Hepatocyte (in vitro differentiated cells): ENCODE results near the gene RHPN2. TPM values are rescaled to one million over a fixed set of nuclear protein-coding genes. Genes with fewer than 3 reads are reported as not detected.
A peak's percentile ranks its signal among the peaks of the same experiment; 100 is the strongest.

ENCODE experiments used
- DNase-seq: peaks from one replicate; pipeline ENCODE4 v3.0.0-alpha.2; 2016; ENCODE audit warnings: low spot score
- H2AFZ ChIP-seq: fragments of 200-600 bp; sonication (generic); 2 replicates; pipeline ENCODE4 v1.6.0; 2016; ENCODE audit warnings: antibody characterized with exemption, mild to moderate bottlenecking
- H3K27ac ChIP-seq: fragments of 200-600 bp; sonication (generic); 2 replicates; pipeline ENCODE4 v1.5.1; 2016; ENCODE audit warnings: mild to moderate bottlenecking
- H3K27me3 ChIP-seq: fragments of 200-600 bp; sonication (generic); 2 replicates; pipeline ENCODE4 v1.6.1; 2016
- H3K36me3 ChIP-seq: fragments of 200-600 bp; sonication (generic); replicated peaks from 2 replicates; pipeline ENCODE4 v1.5.1; 2016; ENCODE audit warnings: low read depth; ENCODE audit not compliant: insufficient read depth
- H3K4me1 ChIP-seq: fragments of 200-600 bp; sonication (generic); 2 replicates; pipeline ENCODE4 v1.5.1; 2016; ENCODE audit warnings: mild to moderate bottlenecking, moderate library complexity; ENCODE audit not compliant: insufficient read depth
- H3K4me2 ChIP-seq: fragments of 200-600 bp; sonication (generic); 2 replicates; pipeline ENCODE4 v1.6.0; 2016
- H3K4me3 ChIP-seq: fragments of 200-600 bp; sonication (generic); 2 replicates; pipeline ENCODE4 v1.5.1; 2016; ENCODE audit warnings: mild to moderate bottlenecking
- H3K79me2 ChIP-seq: fragments of 200-600 bp; sonication (generic); 2 replicates; pipeline ENCODE4 v1.6.0; 2017; ENCODE audit warnings: mild to moderate bottlenecking
- H3K9me2 ChIP-seq: fragments of 200-600 bp; sonication (generic); replicated peaks from 2 replicates; pipeline ENCODE4 v1.6.0; 2017; ENCODE audit warnings: mild to moderate bottlenecking; ENCODE audit not compliant: insufficient read depth
- H3K9me3 ChIP-seq: fragments of 200-600 bp; sonication (generic); 2 replicates; pipeline ENCODE4 v1.5.1; 2016; ENCODE audit warnings: low read depth, mild to moderate bottlenecking
- H4K20me1 ChIP-seq: fragments of 200-600 bp; sonication (generic); 2 replicates; pipeline ENCODE4 v1.6.0; 2016; ENCODE audit warnings: mild to moderate bottlenecking; ENCODE audit not compliant: insufficient read depth, poor library complexity, severe bottlenecking
- CTCF ChIP-seq: fragments of 200-600 bp; sonication (generic); IDR thresholded peaks from 2 replicates; pipeline ENCODE4 v1.5.1; 2016; ENCODE audit warnings: antibody characterized with exemption, mild to moderate bottlenecking; ENCODE audit not compliant: poor library complexity
- EZH2 ChIP-seq: fragments of 200-600 bp; sonication (generic); IDR thresholded peaks from 2 replicates; pipeline ENCODE4 v1.6.1; 2016; ENCODE audit warnings: antibody characterized with exemption, mild to moderate bottlenecking, borderline replicate concordance
- EZH2phosphoT487 ChIP-seq: fragments of 200-600 bp; sonication (generic); IDR thresholded peaks from one replicate; pipeline ENCODE4 v1.6.1; 2018; ENCODE audit warnings: antibody characterized with exemption, mild to moderate bottlenecking, low read depth, moderate library complexity; ENCODE audit not compliant: unreplicated experiment, severe bottlenecking
- WGBS: methylation state at CpG from one replicate; pipeline ENCODE4 v1.1.6; 2016; ENCODE audit warnings: low lambda C conversion rate; ENCODE audit errors: missing lambda C conversion rate; 5-methylcytosine and 5-hydroxymethylcytosine counted together
- polyA plus RNA-seq: library from polyadenylated mRNA; unstranded; fragments of >200 nt; fragmentation: Nextera tagmentation; extraction: Ambion mirVana; gene quantifications from 2 replicates; pipeline ENCODE4 v1.2.1, GENCODE V29; 2016
- total RNA-seq: library from RNA; depleted of rRNA; stranded (reverse); fragments of >200 nt; gene quantifications from 2 replicates; pipeline ENCODE4 v1.2.3, GENCODE V29; 2014

RHPN2 gene
- total and polyA plus RNA-seq, 2 experiments from 2014 or later = 44.3 to 67.9 TPM

- H3K4me2 ChIP-seq = peak overlapping the region; percentile 8
- 57% methylated on average over 10 of the region's 10 CpGs for WGBS
- H3K9me2 ChIP-seq = no peaks in the 10 kb centered on the region
- TF ChIP-seq EZH2 = no peak
- TF ChIP-seq CTCF = no peak
- no peak for TF ChIP-seq EZH2phosphoT487
- no peaks in the 10 kb centered on the region for H3K27me3 ChIP-seq
- H3K4me3 ChIP-seq = no peak overlapping the region
- H3K9me3 ChIP-seq = no peaks in the 10 kb centered on the region
- H3K79me2 ChIP-seq = no peaks in the 10 kb centered on the region
- peaks cover 7% of the 10 kb centered on the region for H3K36me3 ChIP-seq
- H3K4me1 ChIP-seq = peaks cover 13% of the 10 kb centered on the region
- peak overlapping the region; percentile 93 for H3K27ac ChIP-seq
- peak; percentile 79 for DNase-seq
- no peak overlapping the region for H2AFZ ChIP-seq
- no peaks in the 10 kb centered on the region for H4K20me1 ChIP-seq
Measured at GRCh38 chr19:33100894-33101644, 36.4 kb upstream of the RHPN2 start.

- Histone ChIP-seq H3K4me2 (no peak overlapping the region), H3K4me3 (no peak overlapping the region), H3K4me1 (peaks cover 13% of the 10 kb centered on the region), H3K27ac (peak overlapping the region; percentile 6), H2AFZ (no peak overlapping the region), H3K9me3 (no peaks in the 10 kb centered on the region), H4K20me1 (no peaks in the 10 kb centered on the region), H3K36me3 (peaks cover 6% of the 10 kb centered on the region), H3K9me2 (no peaks in the 10 kb centered on the region), H3K27me3 (no peaks in the 10 kb centered on the region), H3K79me2 (no peaks in the 10 kb centered on the region)
- WGBS = 96% methylated on average over 4 of the region's 4 CpGs
- TF ChIP-seq CTCF (no peak), EZH2 (no peak), EZH2phosphoT487 (no peak)
- DNase-seq = peak; percentile 52
Measured at GRCh38 chr19:33098055-33098534, 33.4 kb upstream of the RHPN2 start.

GRCh38 chr19:33096005-33096404 lies 31.3 kb upstream of the RHPN2 start:
- H3K4me2 ChIP-seq = no peak overlapping the region
- no peak for DNase-seq

More at GRCh38 chr19:33096005-33096404, 31.3 kb upstream of the RHPN2 start:
- H3K36me3 ChIP-seq = no peaks in the 10 kb centered on the region
- no peaks in the 10 kb centered on the region for H3K27me3 ChIP-seq
- 74% methylated on average over 4 of the region's 4 CpGs for WGBS
- H3K27ac ChIP-seq = peak overlapping the region; percentile 71
- H3K9me2 ChIP-seq = no peaks in the 10 kb centered on the region
- no peaks in the 10 kb centered on the region for H4K20me1 ChIP-seq
- no peak overlapping the region for H3K4me3 ChIP-seq
- H2AFZ ChIP-seq = no peak overlapping the region
- H3K9me3 ChIP-seq = no peaks in the 10 kb centered on the region
- no peaks in the 10 kb centered on the region for H3K79me2 ChIP-seq
- TF ChIP-seq CTCF = no peak
- no peak for TF ChIP-seq EZH2phosphoT487
- TF ChIP-seq EZH2 = no peak
- peaks cover 5% of the 10 kb centered on the region for H3K4me1 ChIP-seq
